GM12892 (cell line): Measurements from ENCODE around the gene BHLHE23.

Source experiments
- POLR2A ChIP-seq: IDR thresholded peaks from 2 replicates; pipeline ENCODE4 v1.6.1; 2011; ENCODE audit warnings: low read depth, low read length, control low read depth
- POLR2AphosphoS5 ChIP-seq: IDR thresholded peaks from 2 replicates; pipeline ENCODE4 v1.6.1; 2011; ENCODE audit warnings: low read depth, low read length, control low read depth
- TAF1 ChIP-seq: IDR thresholded peaks from 2 replicates; pipeline ENCODE4 v1.6.1; 2011; ENCODE audit warnings: low read depth, mild to moderate bottlenecking, control low read depth, low read length, borderline replicate concordance

DNA sequence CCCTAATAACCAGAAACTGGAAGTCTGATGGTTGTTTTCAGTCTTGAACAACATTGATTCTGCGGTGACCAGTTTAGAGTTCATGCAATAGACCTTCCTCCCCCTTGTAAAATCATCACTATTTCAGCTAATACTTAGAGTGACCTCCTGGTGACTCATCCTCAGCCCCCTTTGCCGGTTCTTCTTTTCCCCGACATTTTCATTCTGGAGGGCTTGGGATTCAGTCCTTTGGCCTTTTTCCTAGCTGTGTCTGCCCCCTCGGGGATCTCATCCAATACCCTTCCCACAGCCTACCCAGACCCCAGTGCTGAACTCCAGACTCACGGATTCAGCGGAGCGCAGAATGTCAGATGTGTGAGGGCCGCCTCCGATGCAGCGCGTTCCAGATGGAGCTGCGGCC, 7.5 kb upstream of the BHLHE23 start:
- TF ChIP-seq POLR2A (no peak), POLR2AphosphoS5 (no peak), TAF1 (no peak)
